Ovary (tissue), 9 donors: ENCODE measurements around the gene GCSH. TPM values are rescaled to one million over a fixed set of nuclear protein-coding genes. Genes with fewer than 3 reads are reported as not detected.

Source experiments
- DNase-seq, 5 donors: peaks; one replicate each; pipeline ENCODE4 v3.0.0-alpha.2; 2019 to 2020
- H3K27ac ChIP-seq, 2 donors: fragments of 200-600 bp; one replicate each; pipeline versions ENCODE4 v1.5.1 to v1.8.0; 2019 to 2022
- H3K27me3 ChIP-seq: fragments of 200-600 bp; one replicate; pipeline ENCODE4 v1.8.0; 2022
- H3K36me3 ChIP-seq: fragments of 200-600 bp; sonication (generic); one replicate; pipeline ENCODE4 v1.5.1; 2019
- H3K4me1 ChIP-seq: one replicate; pipeline ENCODE4 v1.8.1; 2013; ENCODE audit warnings: mild to moderate bottlenecking, moderate library complexity; ENCODE audit not compliant: insufficient read depth
- H3K4me3 ChIP-seq: fragments of 200-600 bp; sonication (generic); one replicate; pipeline ENCODE4 v1.5.1; 2017
- H3K9me3 ChIP-seq, 2 donors: fragments of 200-600 bp in 1 of 2; sonication (generic) in 1 of 2; one replicate each; pipeline versions ENCODE4 v1.5.1 to v1.8.1; 2013 to 2019; ENCODE audit warnings: mild to moderate bottlenecking in 1 of 2, moderate library complexity in 1 of 2
- CTCF ChIP-seq, 3 donors: fragments of 450-650 bp in 2 of 3; fragments of 200-600 bp in 1 of 3; IDR thresholded peaks; one replicate each; pipeline versions ENCODE4 v1.5.1 to v1.8.0; 2016 to 2022; ENCODE audit warnings: antibody characterized with exemption in 3 of 3, mild to moderate bottlenecking in 1 of 3
- EP300 ChIP-seq: sonication (generic); formaldehyde crosslinking; IDR thresholded peaks from one replicate; pipeline ENCODE4 v1.6.1; 2017; ENCODE audit warnings: antibody characterized with exemption
- POLR2A ChIP-seq: fragments of 450-650 bp; IDR thresholded peaks from one replicate; pipeline ENCODE4 v1.6.1; 2017; ENCODE audit warnings: antibody characterized with exemption, mild to moderate bottlenecking, moderate library complexity
- WGBS, 3 donors: extraction: QIAGEN DNeasy Blood & Tissue Kit in 1 of 3; methylation state at CpG; one replicate each; pipeline versions ENCODE4 v1.1.5 to v1.1.7; 2013 to 2017; 5-methylcytosine and 5-hydroxymethylcytosine counted together
- intact Hi-C, 4 donors: fragments of 100-400 bp; cut with DNase I; formaldehyde crosslinking; loops; one replicate each; pipeline versions ENCODE4 v1.11.0 to v1.15.1; 2022 to 2023
- polyA plus RNA-seq, 2 donors: library from polyadenylated mRNA; stranded (reverse); fragments of 200-250 nt in 1 of 2; fragments of 350-450 nt in 1 of 2; fragmentation: Illumina TruSeq in 1 of 2; extraction: RNeasy Lipid Tissue Mini Kit (QIAGEN cat#74804) in 1 of 2; gene quantifications; one replicate each; pipeline ENCODE4 v1.2.3, GENCODE V29; 2013 to 2014
- total RNA-seq, 7 donors: library from RNA; depleted of rRNA in 2 of 7; stranded (reverse); fragments of >200 nt in 2 of 7; fragmentation: NEBNext Ultra II Directional in 3 of 7; extraction: Animal tissue kit (Norgen Biotek cat#: 25700) in 3 of 7; gene quantifications; one replicate each; pipeline versions ENCODE4 v1.1.0 to v1.2.4, GENCODE V29; 2016 to 2023
- donor health status: DM: no; HTN: no; CAD: no; lungs with moderate emphysema.
- donor health status: DM: no; HTN: no; CAD: no.
- donor health status: Bipolar disorder and iron deficiency.
- donor health status: DM: yes; HTN: yes; CAD: no.
- donor health status: DM: no; HTN: no; CAD: no.
- donor health status: DM: yes; HTN: yes; CAD: no.

The GCSH gene
- total and polyA plus RNA-seq, 9 donors, result 13.7 to 45.0 (median 26.2) TPM

DNA sequence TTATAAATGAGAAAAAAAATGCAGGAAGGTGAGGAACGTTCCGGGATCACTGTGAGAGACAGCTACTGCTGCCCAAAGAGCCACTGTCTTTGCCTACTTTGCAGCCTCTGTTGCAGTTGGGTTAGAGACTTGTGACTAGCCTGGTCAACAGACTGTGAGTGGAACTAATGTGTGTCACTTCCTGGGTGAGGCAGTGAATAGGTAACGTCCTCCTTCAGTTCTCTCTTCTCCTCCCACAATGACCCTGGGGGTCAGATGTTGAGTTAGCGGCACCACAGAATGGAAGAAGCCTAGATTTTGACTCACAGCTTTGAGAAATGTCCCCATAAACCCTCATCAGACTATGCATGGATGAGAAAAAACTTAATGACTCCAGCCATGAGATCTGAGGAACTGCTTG lies 24.4 kb downstream of the GCSH start:
- H3K9me3 ChIP-seq, result no peaks in the 10 kb centered on the region
- DNase-seq, result no peak
- H3K36me3 ChIP-seq, result no peaks in the 10 kb centered on the region
- H3K4me3 ChIP-seq, result no peak overlapping the region
- H3K4me1 ChIP-seq, result no peaks in the 10 kb centered on the region
- intact Hi-C loops, result no loop called here
- WGBS, 3 donors, result 76 to 88% (median 83%) methylated on average over 4 of the region's 4 CpGs
- H3K27me3 ChIP-seq, result no peaks in the 10 kb centered on the region
- TF ChIP-seq EP300, result no peak
- no peak for TF ChIP-seq CTCF (IDR thresholded peaks at IDR 0.05)
- no peak for TF ChIP-seq POLR2A
- no peak overlapping the region for H3K27ac ChIP-seq

- intact Hi-C loops, result no loop called here
- H3K9me3 ChIP-seq, result no peaks in the 10 kb centered on the region
- H3K36me3 ChIP-seq, result no peaks in the 10 kb centered on the region
- TF ChIP-seq CTCF (IDR thresholded peaks at IDR 0.05), result no peak
- no peak for TF ChIP-seq EP300
- TF ChIP-seq POLR2A, result no peak
- H3K27ac ChIP-seq, result no peak overlapping the region
- WGBS, 3 donors, result 75 to 80% (median 78%) methylated on average over 8 of the region's 8 CpGs
- H3K4me3 ChIP-seq, result no peak overlapping the region
- no peaks in the 10 kb centered on the region for H3K27me3 ChIP-seq
- no peaks in the 10 kb centered on the region for H3K4me1 ChIP-seq
- DNase-seq, result no peak
These were observed 25.2 kb downstream of the GCSH start for GRCh38 chr16:81070979-81071378.

DNA sequence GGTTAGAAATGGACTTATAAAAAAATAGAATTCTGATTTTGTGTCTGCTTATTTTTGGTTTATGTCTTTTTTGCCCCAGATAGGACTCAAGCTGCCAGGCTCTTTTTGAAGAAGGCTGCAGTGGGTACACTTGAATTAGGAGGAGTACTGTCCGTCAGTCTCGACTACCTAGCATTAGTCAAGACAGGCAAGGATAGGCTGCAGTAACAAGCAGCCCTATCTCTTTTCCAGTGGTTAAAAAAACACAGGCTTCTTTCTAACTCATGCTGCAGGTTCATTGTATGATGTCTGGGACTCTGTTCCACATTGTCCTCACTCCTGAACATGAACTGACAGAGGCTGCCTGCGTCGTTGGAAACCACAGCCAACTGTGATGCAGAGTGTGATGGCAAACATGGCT lies 27.1 kb downstream of the GCSH start:
- no peak for DNase-seq
- intact Hi-C loops, result no loop called here
- Histone ChIP-seq H3K9me3 (no peaks in the 10 kb centered on the region), H3K27ac (no peak overlapping the region), H3K36me3 (no peaks in the 10 kb centered on the region), H3K27me3 (no peaks in the 10 kb centered on the region), H3K4me3 (no peak overlapping the region), H3K4me1 (no peaks in the 10 kb centered on the region)
- TF ChIP-seq POLR2A (no peak), EP300 (no peak), CTCF (IDR thresholded peaks at IDR 0.05) (no peak)
- whole genome bisulfite sequencing, 3 donors, result 89 to 96% (median 95%) methylated on average over 4 of the region's 4 CpGs

GRCh38 chr16:81067166-81067565 lies 29.0 kb downstream of the GCSH start:
- no peaks in the 10 kb centered on the region for H3K27me3 ChIP-seq
- H3K4me3 ChIP-seq, result no peak overlapping the region
- H3K9me3 ChIP-seq, result no peaks in the 10 kb centered on the region
- intact Hi-C loops, result no loop called here
- 66 to 81% (median 75%) methylated on average over 1 of the region's 1 CpG for WGBS, 3 donors
- no peaks in the 10 kb centered on the region for H3K36me3 ChIP-seq
- TF ChIP-seq POLR2A, result no peak
- no peak for TF ChIP-seq EP300
- TF ChIP-seq CTCF (IDR thresholded peaks at IDR 0.05), result no peak
- no peaks in the 10 kb centered on the region for H3K4me1 ChIP-seq
- H3K27ac ChIP-seq, result no peak overlapping the region
- DNase-seq, result no peak

DNA sequence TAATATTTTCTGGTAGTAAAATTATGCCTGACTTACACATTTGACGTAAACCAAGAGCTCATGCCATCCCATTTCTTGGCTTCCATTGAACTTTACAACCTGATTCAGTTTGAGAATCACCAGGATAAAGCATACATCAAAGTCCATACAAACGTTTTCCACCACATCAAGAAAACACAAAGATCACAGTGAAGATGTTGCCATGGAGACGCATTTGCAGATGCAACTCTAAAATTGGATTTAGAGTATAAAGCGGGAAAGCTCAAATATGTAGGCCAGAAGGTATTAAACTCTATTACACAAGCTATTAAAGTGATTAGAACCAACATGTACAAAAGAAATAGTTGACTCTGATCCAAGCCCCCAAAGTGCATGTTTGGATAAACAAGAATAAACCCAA lies 29.5 kb downstream of the GCSH start:
- intact Hi-C loops, result no loop called here
- no peak overlapping the region for H3K4me3 ChIP-seq
- H3K36me3 ChIP-seq, result no peaks in the 10 kb centered on the region
- H3K9me3 ChIP-seq, result no peaks in the 10 kb centered on the region
- no peaks in the 10 kb centered on the region for H3K4me1 ChIP-seq
- no peak for DNase-seq
- WGBS, 3 donors, result 69 to 73% (median 71%) methylated on average over 4 of the region's 4 CpGs
- TF ChIP-seq EP300, result no peak
- no peak for TF ChIP-seq POLR2A
- TF ChIP-seq CTCF (IDR thresholded peaks at IDR 0.05), result no peak
- H3K27ac ChIP-seq, result no peak overlapping the region
- H3K27me3 ChIP-seq, result no peaks in the 10 kb centered on the region
